Right lobe of liver (tissue), 4 donors: ENCODE results near the gene KAT6B.

Source experiments
- POLR2A ChIP-seq: fragments of 450-650 bp; IDR thresholded peaks from one replicate; pipeline ENCODE4 v1.6.1; 2017; ENCODE audit warnings: antibody characterized with exemption, mild to moderate bottlenecking
- TF ChIP-seq, protein P1 (sequence below), 4 donors: fragments of 200-600 bp in 3 of 4; fragments of 450-650 bp in 1 of 4; IDR thresholded peaks; one replicate each; pipeline versions ENCODE4 v1.5.1 to v1.8.0; 2016 to 2022; ENCODE audit warnings: antibody characterized with exemption in 4 of 4, mild to moderate bottlenecking in 2 of 4
- donor health status: DM: no; HTN: no; CAD: no.
- donor health status: DM: no; HTN: no; CAD: no.
- donor health status: DM: no; HTN: yes; CAD: no.

GRCh38 chr10:74922921-74923320 is 96.5 kb downstream of the KAT6B start:
- TF ChIP-seq, protein P1, sequence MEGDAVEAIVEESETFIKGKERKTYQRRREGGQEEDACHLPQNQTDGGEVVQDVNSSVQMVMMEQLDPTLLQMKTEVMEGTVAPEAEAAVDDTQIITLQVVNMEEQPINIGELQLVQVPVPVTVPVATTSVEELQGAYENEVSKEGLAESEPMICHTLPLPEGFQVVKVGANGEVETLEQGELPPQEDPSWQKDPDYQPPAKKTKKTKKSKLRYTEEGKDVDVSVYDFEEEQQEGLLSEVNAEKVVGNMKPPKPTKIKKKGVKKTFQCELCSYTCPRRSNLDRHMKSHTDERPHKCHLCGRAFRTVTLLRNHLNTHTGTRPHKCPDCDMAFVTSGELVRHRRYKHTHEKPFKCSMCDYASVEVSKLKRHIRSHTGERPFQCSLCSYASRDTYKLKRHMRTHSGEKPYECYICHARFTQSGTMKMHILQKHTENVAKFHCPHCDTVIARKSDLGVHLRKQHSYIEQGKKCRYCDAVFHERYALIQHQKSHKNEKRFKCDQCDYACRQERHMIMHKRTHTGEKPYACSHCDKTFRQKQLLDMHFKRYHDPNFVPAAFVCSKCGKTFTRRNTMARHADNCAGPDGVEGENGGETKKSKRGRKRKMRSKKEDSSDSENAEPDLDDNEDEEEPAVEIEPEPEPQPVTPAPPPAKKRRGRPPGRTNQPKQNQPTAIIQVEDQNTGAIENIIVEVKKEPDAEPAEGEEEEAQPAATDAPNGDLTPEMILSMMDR (IDR thresholded peaks at IDR 0.05): no peak
- TF ChIP-seq POLR2A: no peak
